PFSK-1 (cell line): ENCODE results near the gene PKM.

Source experiments
- FOXP2 ChIP-seq: optimal IDR thresholded peaks from 2 replicates; pipeline ENCODE3; 2011; ENCODE audit warnings: borderline replicate concordance, control low read depth, inconsistent platforms; ENCODE audit not compliant: insufficient read depth; ENCODE audit errors: extremely low read length, extremely low read depth
- POLR2AphosphoS5 ChIP-seq: IDR thresholded peaks from 2 replicates; pipeline ENCODE4 v1.6.1; 2012; ENCODE audit warnings: low read depth, mild to moderate bottlenecking, control low read depth, low read length, moderate library complexity
- SIN3A ChIP-seq: IDR thresholded peaks from 2 replicates; pipeline ENCODE4 v1.6.1; 2012; ENCODE audit warnings: mild to moderate bottlenecking, low read length, moderate library complexity, borderline replicate concordance; ENCODE audit not compliant: insufficient read depth
- TAF1 ChIP-seq: IDR thresholded peaks from 2 replicates; pipeline ENCODE4 v1.6.1; 2012; ENCODE audit warnings: low read length, control low read depth, borderline replicate concordance; ENCODE audit not compliant: insufficient read depth
- TF ChIP-seq, protein P1 (sequence below), 2 experiments: IDR thresholded peaks; 2 replicates each; pipeline versions ENCODE4 v1.6.1 to v1.8.0; 2011 to 2012; ENCODE audit warnings: low read depth in 2 of 2, low read length in 2 of 2, control low read depth in 1 of 2, inconsistent platforms in 1 of 2, mild to moderate bottlenecking in 1 of 2, moderate library complexity in 1 of 2; ENCODE audit not compliant: insufficient read depth in 1 of 2

DNA sequence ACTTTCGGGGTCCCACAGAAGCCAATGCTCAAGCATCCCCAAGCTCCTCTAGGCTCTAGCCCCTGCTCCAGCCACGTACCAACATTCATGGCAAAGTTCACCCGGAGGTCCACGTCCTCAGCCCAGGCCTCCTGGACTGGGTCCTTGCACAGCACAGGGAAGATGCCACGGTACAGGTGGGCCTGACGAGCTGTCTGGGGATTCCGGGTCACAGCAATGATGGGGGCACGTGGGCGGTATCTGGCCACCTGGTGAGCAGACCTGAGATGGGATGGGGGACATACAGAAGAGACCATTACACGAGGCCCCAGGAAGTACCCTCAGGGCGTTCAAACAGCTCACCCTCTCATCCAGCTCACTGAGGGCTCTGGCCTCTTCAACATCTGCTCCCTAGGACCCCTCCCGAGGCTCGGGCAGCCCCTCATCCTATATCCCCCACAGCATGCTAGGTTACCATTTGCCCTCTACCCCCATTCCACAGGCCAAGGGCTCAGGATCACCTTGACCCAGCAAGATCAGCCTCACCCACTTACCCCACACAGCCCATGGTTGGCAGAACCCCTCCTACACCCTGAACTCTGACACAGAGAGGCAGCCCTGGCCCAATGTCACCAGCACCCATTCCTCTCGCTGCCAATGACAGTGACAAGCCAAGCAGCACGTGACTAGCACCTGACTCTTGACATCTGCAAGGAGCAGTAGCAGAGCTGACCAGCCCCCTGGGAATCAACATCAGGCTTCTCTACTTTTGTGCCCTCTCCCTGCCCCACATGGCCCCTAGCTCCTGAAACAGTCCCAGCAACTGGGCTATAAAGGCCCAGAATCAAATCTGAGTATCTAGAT lies 30.4 kb downstream of the PKM start:
- no peak for TF ChIP-seq SIN3A
- no peak; the same call in 1 of the 2 replicates for TF ChIP-seq POLR2AphosphoS5
- TF ChIP-seq, protein P1, sequence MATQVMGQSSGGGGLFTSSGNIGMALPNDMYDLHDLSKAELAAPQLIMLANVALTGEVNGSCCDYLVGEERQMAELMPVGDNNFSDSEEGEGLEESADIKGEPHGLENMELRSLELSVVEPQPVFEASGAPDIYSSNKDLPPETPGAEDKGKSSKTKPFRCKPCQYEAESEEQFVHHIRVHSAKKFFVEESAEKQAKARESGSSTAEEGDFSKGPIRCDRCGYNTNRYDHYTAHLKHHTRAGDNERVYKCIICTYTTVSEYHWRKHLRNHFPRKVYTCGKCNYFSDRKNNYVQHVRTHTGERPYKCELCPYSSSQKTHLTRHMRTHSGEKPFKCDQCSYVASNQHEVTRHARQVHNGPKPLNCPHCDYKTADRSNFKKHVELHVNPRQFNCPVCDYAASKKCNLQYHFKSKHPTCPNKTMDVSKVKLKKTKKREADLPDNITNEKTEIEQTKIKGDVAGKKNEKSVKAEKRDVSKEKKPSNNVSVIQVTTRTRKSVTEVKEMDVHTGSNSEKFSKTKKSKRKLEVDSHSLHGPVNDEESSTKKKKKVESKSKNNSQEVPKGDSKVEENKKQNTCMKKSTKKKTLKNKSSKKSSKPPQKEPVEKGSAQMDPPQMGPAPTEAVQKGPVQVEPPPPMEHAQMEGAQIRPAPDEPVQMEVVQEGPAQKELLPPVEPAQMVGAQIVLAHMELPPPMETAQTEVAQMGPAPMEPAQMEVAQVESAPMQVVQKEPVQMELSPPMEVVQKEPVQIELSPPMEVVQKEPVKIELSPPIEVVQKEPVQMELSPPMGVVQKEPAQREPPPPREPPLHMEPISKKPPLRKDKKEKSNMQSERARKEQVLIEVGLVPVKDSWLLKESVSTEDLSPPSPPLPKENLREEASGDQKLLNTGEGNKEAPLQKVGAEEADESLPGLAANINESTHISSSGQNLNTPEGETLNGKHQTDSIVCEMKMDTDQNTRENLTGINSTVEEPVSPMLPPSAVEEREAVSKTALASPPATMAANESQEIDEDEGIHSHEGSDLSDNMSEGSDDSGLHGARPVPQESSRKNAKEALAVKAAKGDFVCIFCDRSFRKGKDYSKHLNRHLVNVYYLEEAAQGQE (IDR thresholded peaks at IDR 0.05; ENCODE audit: insufficient read depth in 1 of 2, low read depth in 2 of 2, low read length in 2 of 2): no peak
- TF ChIP-seq TAF1: no peak
- TF ChIP-seq FOXP2: no peak
